GM23338 (cell line): Measurements from ENCODE around the gene GET4. TPM values are rescaled to one million over a fixed set of nuclear protein-coding genes. Genes with fewer than 3 reads are reported as not detected.

Experiments used
- ATAC-seq: fragments of 200-7000 bp; cut with Tn5 transposase; 3 replicates; pipeline ENCODE4 v1.9.1; 2020
- DNase-seq: peaks from one replicate; pipeline ENCODE4 v3.0.0-alpha.2; 2015; ENCODE audit warnings: low spot score
- H2AFZ ChIP-seq: fragments of 200-600 bp; sonication (generic); 2 replicates; pipeline ENCODE4 v1.8.0; 2016; ENCODE audit warnings: antibody characterized with exemption, mild to moderate bottlenecking, moderate library complexity
- H3F3A ChIP-seq: fragments of 200-600 bp; sonication (generic); replicated peaks from 2 replicates; pipeline ENCODE4 v1.8.0; 2017; ENCODE audit warnings: antibody characterized with exemption, mixed run types, low read depth
- H3K27ac ChIP-seq: fragments of 200-600 bp; sonication (generic); 2 replicates; pipeline ENCODE4 v1.6.1; 2016; ENCODE audit warnings: low read depth
- H3K27me3 ChIP-seq: fragments of 200-600 bp; sonication (generic); 2 replicates; pipeline ENCODE4 v1.8.0; 2016; ENCODE audit warnings: mild to moderate bottlenecking, mixed run types, moderate library complexity; ENCODE audit not compliant: insufficient read depth
- H3K36me3 ChIP-seq: fragments of 200-600 bp; sonication (generic); 2 replicates; pipeline ENCODE4 v1.8.0; 2016; ENCODE audit warnings: mild to moderate bottlenecking; ENCODE audit not compliant: insufficient read depth
- H3K4me1 ChIP-seq: fragments of 200-600 bp; sonication (generic); 2 replicates; pipeline ENCODE4 v1.8.0; 2016; ENCODE audit warnings: mild to moderate bottlenecking, moderate library complexity; ENCODE audit not compliant: insufficient read depth
- H3K4me2 ChIP-seq: fragments of 200-600 bp; sonication (generic); 2 replicates; pipeline ENCODE4 v1.7.1; 2017; ENCODE audit warnings: mixed run types
- H3K4me3 ChIP-seq: fragments of 200-600 bp; sonication (generic); 2 replicates; pipeline ENCODE4 v1.6.1; 2016; ENCODE audit warnings: mixed run types
- H3K79me2 ChIP-seq: fragments of 200-600 bp; sonication (generic); replicated peaks from 2 replicates; pipeline ENCODE4 v1.8.0; 2017; ENCODE audit warnings: mild to moderate bottlenecking; ENCODE audit not compliant: insufficient read depth
- H3K9me2 ChIP-seq: fragments of 200-600 bp; sonication (generic); 2 replicates; pipeline ENCODE4 v1.8.0; 2017; ENCODE audit not compliant: insufficient read depth
- H4K20me1 ChIP-seq: fragments of 200-600 bp; sonication (generic); replicated peaks from 2 replicates; pipeline ENCODE4 v1.8.0; 2017; ENCODE audit warnings: mild to moderate bottlenecking; ENCODE audit not compliant: insufficient read depth
- H3K27ac Mint-ChIP-seq: 2 replicates; pipeline ENCODE4 v1.8.0; 2020; ENCODE audit warnings: inconsistent platforms, mild to moderate bottlenecking, moderate library complexity, mixed read lengths
- H3K27me3 Mint-ChIP-seq: 3 replicates; pipeline ENCODE4 v1.8.0; 2022; ENCODE audit warnings: low read depth, mild to moderate bottlenecking, moderate library complexity, mixed read lengths, inconsistent platforms; ENCODE audit not compliant: insufficient read depth, poor library complexity
- H3K36me3 Mint-ChIP-seq: 3 replicates; pipeline ENCODE4 v1.8.0; 2021; ENCODE audit warnings: low read depth, mild to moderate bottlenecking, inconsistent platforms, moderate library complexity, mixed read lengths
- H3K4me1 Mint-ChIP-seq: 3 replicates; pipeline ENCODE4 v1.8.0; 2020; ENCODE audit warnings: mild to moderate bottlenecking, inconsistent platforms, mixed read lengths
- H3K4me3 Mint-ChIP-seq: 3 replicates; pipeline ENCODE4 v1.8.0; 2021; ENCODE audit warnings: moderate library complexity, mild to moderate bottlenecking, inconsistent platforms, mixed read lengths
- H3K9me3 Mint-ChIP-seq: 3 replicates; pipeline ENCODE4 v1.8.0; 2020; ENCODE audit warnings: moderate library complexity, mild to moderate bottlenecking, inconsistent platforms, mixed read lengths
- CREB1 ChIP-seq: fragments of 250-450 bp; sonication (Bioruptor Pico); IDR thresholded peaks from 2 replicates; pipeline ENCODE4 v1.5.0; 2020; ENCODE audit warnings: low read depth, mild to moderate bottlenecking, moderate library complexity
- CTCF ChIP-seq, 2 experiments: fragments of 200-600 bp in 1 of 2; sonication (generic) in 1 of 2; conservative IDR thresholded peaks; 2 replicates each; pipeline versions ENCODE4 v1.5.1 to v1.6.1; 2016 to 2017; ENCODE audit warnings: antibody characterized with exemption in 2 of 2, low read depth in 2 of 2, mild to moderate bottlenecking in 2 of 2, moderate library complexity in 1 of 2
- ETS1 ChIP-seq: IDR thresholded peaks from 2 replicates; pipeline ENCODE4 v1.6.1; 2016; ENCODE audit warnings: antibody characterized with exemption
- EZH2 ChIP-seq: fragments of 200-600 bp; sonication (generic); IDR thresholded peaks from one replicate; pipeline ENCODE4 v1.8.0; 2017; ENCODE audit warnings: antibody characterized with exemption, mild to moderate bottlenecking, low read depth; ENCODE audit not compliant: unreplicated experiment
- EZH2phosphoT487 ChIP-seq: fragments of 200-600 bp; sonication (generic); IDR thresholded peaks from one replicate; pipeline ENCODE4 v1.8.1; 2018; ENCODE audit warnings: antibody characterized with exemption; ENCODE audit not compliant: unreplicated experiment
- JUNB ChIP-seq: IDR thresholded peaks from one replicate; pipeline ENCODE4 v1.6.1; 2016; ENCODE audit warnings: antibody characterized with exemption; ENCODE audit not compliant: unreplicated experiment
- NANOG ChIP-seq: IDR thresholded peaks from 2 replicates; pipeline ENCODE4 v1.6.1; 2016; ENCODE audit warnings: antibody characterized with exemption, borderline replicate concordance
- POLR2AphosphoS5 ChIP-seq: IDR thresholded peaks from 2 replicates; pipeline ENCODE4 v1.6.1; 2016; ENCODE audit warnings: antibody characterized with exemption, low read depth
- STAT1 ChIP-seq: IDR thresholded peaks from one replicate; pipeline ENCODE4 v1.6.1; 2016; ENCODE audit warnings: antibody characterized with exemption; ENCODE audit not compliant: unreplicated experiment
- ZNF114 ChIP-seq: fragments of 250-450 bp; sonication (Bioruptor Pico); IDR thresholded peaks from 2 replicates; pipeline ENCODE4 v1.5.0; 2020; ENCODE audit warnings: mild to moderate bottlenecking, moderate library complexity
- ZNF331 ChIP-seq: fragments of 250-450 bp; sonication (Bioruptor Pico); IDR thresholded peaks from 2 replicates; pipeline ENCODE4 v1.5.0; 2020; ENCODE audit warnings: low read depth, mild to moderate bottlenecking, moderate library complexity
- polyA plus RNA-seq: library from polyadenylated mRNA; unstranded; fragments of >200 nt; fragmentation: Nextera tagmentation; extraction: Ambion mirVana; gene quantifications from 2 replicates; pipeline ENCODE4 v1.2.1, GENCODE V29; 2016
- total RNA-seq: library from RNA; depleted of rRNA; stranded (reverse); fragments of >200 nt; shearing (Covaris generic); gene quantifications from 2 replicates; pipeline ENCODE4 v1.2.3, GENCODE V29; 2014
- TF ChIP-seq, protein P1 (sequence below): IDR thresholded peaks from one replicate; pipeline ENCODE4 v1.6.1; 2018; ENCODE audit warnings: antibody characterized with exemption; ENCODE audit not compliant: unreplicated experiment
- TF ChIP-seq, protein P2 (sequence below): fragments of 250-450 bp; sonication (Bioruptor Pico); IDR thresholded peaks from 2 replicates; pipeline ENCODE4 v1.5.0; 2020; ENCODE audit warnings: mild to moderate bottlenecking, moderate library complexity

The GET4 gene
- total and polyA plus RNA-seq, 2 experiments from 2014 or later: 48.0 to 79.1 TPM

GRCh38 chr7:899806-900205 lies 23.5 kb downstream of the GET4 start:
- Histone ChIP-seq H3K4me2 (no peak overlapping the region), H3K27ac (no peak overlapping the region), H3K9me2 (no peaks in the 10 kb centered on the region), H3K36me3 (no peaks in the 10 kb centered on the region), H3F3A (0 out of 2 replicates have a peak, but pooled peaks cover 4% of the 10 kb centered on the region), H2AFZ (no peak overlapping the region), H3K27me3 (no peaks in the 10 kb centered on the region), H3K4me3 (no peak overlapping the region), H3K79me2 (no peaks in the 10 kb centered on the region), H4K20me1 (no peaks in the 10 kb centered on the region), H3K4me1 (no peaks in the 10 kb centered on the region)
- no peak for DNase-seq
- Mint-ChIP-seq H3K4me3 (no peak overlapping the region), H3K27ac (peak overlapping the region; percentile 27; the same call in 1 of the 2 replicates), H3K9me3 (no peaks in the 10 kb centered on the region), H3K4me1 (no peaks in the 10 kb centered on the region; the same call in 2 of the 3 replicates), H3K36me3 (peaks cover 19% of the 10 kb centered on the region), H3K27me3 (peaks cover 10% of the 10 kb centered on the region)
- TF ChIP-seq CREB1 (CRISPR knock-in tag) (no peak), STAT1 (no peak), EZH2phosphoT487 (no peak), CTCF (conservative IDR thresholded peaks at IDR 0.05; ENCODE audit: low read depth in 2 of 2) (no peak), NANOG (no peak), ZNF114 (no peak), ZNF331 (CRISPR knock-in tag) (no peak), JUNB (no peak), EZH2 (no peak), ETS1 (no peak), POLR2AphosphoS5 (no peak)
- TF ChIP-seq, protein P1, sequence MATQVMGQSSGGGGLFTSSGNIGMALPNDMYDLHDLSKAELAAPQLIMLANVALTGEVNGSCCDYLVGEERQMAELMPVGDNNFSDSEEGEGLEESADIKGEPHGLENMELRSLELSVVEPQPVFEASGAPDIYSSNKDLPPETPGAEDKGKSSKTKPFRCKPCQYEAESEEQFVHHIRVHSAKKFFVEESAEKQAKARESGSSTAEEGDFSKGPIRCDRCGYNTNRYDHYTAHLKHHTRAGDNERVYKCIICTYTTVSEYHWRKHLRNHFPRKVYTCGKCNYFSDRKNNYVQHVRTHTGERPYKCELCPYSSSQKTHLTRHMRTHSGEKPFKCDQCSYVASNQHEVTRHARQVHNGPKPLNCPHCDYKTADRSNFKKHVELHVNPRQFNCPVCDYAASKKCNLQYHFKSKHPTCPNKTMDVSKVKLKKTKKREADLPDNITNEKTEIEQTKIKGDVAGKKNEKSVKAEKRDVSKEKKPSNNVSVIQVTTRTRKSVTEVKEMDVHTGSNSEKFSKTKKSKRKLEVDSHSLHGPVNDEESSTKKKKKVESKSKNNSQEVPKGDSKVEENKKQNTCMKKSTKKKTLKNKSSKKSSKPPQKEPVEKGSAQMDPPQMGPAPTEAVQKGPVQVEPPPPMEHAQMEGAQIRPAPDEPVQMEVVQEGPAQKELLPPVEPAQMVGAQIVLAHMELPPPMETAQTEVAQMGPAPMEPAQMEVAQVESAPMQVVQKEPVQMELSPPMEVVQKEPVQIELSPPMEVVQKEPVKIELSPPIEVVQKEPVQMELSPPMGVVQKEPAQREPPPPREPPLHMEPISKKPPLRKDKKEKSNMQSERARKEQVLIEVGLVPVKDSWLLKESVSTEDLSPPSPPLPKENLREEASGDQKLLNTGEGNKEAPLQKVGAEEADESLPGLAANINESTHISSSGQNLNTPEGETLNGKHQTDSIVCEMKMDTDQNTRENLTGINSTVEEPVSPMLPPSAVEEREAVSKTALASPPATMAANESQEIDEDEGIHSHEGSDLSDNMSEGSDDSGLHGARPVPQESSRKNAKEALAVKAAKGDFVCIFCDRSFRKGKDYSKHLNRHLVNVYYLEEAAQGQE: no peak
- TF ChIP-seq, protein P2, sequence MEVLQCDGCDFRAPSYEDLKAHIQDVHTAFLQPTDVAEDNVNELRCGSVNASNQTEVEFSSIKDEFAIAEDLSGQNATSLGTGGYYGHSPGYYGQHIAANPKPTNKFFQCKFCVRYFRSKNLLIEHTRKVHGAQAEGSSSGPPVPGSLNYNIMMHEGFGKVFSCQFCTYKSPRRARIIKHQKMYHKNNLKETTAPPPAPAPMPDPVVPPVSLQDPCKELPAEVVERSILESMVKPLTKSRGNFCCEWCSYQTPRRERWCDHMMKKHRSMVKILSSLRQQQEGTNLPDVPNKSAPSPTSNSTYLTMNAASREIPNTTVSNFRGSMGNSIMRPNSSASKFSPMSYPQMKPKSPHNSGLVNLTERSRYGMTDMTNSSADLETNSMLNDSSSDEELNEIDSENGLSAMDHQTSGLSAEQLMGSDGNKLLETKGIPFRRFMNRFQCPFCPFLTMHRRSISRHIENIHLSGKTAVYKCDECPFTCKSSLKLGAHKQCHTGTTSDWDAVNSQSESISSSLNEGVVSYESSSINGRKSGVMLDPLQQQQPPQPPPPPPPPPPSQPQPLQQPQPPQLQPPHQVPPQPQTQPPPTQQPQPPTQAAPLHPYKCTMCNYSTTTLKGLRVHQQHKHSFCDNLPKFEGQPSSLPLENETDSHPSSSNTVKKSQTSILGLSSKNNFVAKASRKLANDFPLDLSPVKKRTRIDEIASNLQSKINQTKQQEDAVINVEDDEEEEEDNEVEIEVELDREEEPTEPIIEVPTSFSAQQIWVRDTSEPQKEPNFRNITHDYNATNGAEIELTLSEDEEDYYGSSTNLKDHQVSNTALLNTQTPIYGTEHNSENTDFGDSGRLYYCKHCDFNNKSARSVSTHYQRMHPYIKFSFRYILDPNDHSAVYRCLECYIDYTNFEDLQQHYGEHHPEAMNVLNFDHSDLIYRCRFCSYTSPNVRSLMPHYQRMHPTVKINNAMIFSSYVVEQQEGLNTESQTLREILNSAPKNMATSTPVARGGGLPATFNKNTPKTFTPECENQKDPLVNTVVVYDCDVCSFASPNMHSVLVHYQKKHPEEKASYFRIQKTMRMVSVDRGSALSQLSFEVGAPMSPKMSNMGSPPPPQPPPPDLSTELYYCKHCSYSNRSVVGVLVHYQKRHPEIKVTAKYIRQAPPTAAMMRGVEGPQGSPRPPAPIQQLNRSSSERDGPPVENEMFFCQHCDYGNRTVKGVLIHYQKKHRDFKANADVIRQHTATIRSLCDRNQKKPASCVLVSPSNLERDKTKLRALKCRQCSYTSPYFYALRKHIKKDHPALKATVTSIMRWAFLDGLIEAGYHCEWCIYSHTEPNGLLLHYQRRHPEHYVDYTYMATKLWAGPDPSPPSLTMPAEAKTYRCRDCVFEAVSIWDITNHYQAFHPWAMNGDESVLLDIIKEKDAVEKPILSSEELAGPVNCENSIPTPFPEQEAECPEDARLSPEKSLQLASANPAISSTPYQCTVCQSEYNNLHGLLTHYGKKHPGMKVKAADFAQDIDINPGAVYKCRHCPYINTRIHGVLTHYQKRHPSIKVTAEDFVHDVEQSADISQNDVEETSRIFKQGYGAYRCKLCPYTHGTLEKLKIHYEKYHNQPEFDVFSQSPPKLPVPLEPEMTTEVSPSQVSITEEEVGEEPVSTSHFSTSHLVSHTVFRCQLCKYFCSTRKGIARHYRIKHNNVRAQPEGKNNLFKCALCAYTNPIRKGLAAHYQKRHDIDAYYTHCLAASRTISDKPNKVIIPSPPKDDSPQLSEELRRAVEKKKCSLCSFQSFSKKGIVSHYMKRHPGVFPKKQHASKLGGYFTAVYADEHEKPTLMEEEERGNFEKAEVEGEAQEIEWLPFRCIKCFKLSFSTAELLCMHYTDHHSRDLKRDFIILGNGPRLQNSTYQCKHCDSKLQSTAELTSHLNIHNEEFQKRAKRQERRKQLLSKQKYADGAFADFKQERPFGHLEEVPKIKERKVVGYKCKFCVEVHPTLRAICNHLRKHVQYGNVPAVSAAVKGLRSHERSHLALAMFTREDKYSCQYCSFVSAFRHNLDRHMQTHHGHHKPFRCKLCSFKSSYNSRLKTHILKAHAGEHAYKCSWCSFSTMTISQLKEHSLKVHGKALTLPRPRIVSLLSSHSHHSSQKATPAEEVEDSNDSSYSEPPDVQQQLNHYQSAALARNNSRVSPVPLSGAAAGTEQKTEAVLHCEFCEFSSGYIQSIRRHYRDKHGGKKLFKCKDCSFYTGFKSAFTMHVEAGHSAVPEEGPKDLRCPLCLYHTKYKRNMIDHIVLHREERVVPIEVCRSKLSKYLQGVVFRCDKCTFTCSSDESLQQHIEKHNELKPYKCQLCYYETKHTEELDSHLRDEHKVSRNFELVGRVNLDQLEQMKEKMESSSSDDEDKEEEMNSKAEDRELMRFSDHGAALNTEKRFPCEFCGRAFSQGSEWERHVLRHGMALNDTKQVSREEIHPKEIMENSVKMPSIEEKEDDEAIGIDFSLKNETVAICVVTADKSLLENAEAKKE: no peak
- no peak for ATAC-seq
